HG03135 (cell line): ENCODE data around the gene KCTD1.

ENCODE experiments used
- ATAC-seq: cut with Tn5 transposase; IDR thresholded peaks from one replicate; pipeline ENCODE4 v1.9.1; 2021; ENCODE audit warnings: mild to moderate bottlenecking, moderate library complexity; ENCODE audit not compliant: unreplicated experiment

Gene KCTD1

DNA sequence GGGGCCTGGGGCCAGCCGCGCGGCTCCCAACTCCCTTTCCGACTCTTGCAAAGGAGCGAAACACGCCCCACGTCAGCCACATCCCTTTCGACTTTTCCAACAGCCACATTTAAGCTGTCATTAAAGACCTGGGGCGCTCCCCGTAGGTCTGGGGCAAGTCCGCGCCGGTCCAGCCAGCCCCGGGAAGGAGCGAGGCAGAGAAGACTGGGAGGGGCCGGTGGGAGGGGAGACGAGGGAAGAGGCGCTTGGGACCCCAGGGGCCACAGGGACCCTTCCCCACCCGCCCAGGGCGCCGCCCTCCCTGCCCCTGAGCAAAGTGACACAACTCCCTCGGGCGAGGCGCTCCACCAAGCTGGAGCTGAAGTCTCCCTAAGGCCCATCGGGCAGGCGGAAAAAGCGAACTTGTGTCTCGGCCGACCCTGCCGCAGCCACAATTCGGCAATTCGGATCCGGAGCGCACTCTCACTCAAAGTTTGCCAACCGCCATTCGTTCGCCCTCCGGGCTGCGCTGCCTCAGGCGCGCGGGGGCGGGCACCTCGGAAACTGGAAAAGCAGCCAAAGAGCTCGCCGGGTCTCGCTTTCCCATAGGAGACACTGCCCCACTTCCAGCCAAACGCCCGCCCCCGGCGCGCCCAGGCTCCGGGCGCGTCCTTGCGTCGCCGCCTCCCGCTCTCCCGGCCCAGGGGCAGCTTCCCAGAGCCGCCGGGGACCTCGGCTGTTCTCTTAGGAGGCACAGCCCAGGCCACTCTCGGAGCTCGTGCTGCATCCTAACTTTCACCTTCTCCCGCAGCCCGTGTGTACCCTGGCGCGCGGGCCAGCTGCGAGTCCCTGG lies 1.1 kb upstream of the KCTD1 start:
- no peak for ATAC-seq

DNA sequence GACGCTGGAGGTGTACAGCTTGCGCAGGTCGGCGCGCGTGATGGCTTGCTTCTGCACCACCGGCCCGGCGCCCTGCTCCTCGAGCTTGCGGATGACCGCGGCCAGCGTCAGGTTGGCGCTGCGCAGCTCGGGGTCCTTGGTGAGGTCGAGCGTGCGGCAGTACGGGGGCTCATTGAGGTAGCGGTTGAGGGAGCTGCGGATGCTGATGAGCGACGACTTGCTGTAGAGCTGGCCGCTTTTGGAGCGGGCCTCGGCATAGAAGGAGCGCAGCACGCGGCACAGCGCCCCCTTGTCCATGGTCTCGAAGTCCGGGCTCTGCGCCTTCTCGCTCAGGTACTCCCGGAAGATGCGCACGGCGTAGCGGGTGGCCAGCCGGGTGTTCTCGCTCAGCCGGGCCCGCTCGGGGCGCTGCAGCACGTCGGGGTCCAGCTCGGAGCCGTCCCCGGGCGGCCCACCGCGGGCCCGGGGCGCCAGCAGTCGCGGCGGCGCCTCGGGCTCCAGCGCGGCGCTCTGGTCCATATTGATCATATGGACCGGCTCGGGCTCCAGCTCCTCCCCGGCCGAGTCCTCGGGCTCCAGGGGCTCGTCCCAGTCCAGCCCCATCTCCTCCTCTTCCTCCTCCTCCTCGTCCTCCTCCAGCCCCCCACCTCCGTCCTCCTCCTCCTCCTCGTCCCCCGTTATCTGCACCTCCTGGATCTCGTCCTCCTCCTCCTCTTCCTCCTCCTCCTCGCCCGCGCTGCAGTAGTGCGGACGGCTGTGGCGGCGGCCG lies 523 bp downstream of the KCTD1 start:
- ATAC-seq = peak; percentile 59

DNA sequence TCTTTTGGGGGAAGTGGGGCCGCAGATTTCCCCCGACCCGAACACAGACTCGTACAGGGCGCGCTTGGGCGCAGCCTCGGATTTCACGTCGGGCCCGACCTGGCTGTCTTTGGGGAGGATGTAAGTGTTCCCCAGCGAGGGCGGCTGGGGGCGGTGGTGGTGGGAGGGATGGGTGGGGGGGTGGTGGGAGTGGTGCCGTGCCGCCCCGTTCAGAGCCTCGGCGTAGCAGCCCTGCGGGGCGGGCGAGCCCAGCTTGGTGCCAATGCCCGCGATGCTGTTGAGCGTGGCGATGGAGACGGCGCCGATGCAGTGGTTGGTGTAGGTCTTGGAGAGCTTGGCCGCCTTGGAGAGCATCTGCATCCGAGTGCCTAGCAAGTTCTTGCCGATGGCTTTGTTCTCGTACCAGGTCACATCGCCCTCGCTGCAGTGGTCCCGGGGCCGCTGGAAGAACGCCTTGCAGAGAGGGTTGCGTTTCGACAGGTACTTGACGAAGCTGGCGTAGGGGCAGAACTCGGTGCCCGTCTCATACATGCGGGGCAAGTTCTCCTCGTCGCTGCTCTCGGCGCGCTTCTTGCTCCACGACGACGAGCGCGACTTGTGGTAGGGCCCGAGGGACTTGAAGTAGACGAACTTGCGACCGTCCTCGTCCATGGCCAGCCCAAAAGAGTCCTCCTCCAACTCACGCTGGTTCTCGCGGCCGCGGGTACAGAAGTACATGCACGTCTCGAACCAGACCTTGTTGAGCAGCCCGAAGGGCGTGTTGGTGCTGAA lies 1.3 kb downstream of the KCTD1 start:
- no peak for ATAC-seq

DNA sequence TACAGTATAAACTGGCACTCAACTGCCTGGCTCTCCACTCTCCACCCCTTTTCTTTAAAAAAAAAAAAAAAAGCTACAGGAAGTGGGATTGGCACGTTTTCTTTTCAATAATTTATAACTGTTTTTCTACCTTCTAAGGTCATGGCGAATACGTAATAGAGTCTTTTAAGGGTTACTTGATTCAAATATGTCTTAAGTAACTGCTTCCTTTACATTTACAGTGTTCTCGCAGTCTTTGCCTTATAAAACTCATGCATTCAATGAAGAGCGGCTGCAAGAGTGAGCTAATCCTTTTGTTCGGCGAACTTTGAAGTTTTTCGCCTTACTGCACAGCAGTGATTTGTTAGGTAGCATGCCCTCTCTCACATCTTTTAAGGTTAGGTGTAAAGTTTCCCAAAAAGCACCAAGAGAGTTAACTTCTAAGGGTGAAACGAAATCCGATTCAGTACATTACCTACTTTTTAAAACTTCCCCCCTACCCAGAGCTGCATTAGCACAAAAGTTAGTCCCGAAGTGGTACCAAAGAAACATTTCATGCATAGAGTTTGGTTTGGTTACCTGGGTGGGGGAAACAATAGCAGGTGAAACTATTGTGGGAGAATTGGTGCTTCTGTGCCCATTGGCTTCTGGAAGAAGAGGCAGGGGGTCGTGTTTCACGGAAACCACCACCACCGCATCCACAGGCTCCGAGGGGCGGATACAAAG lies 2.0 kb downstream of the KCTD1 start:
- ATAC-seq = no peak

DNA sequence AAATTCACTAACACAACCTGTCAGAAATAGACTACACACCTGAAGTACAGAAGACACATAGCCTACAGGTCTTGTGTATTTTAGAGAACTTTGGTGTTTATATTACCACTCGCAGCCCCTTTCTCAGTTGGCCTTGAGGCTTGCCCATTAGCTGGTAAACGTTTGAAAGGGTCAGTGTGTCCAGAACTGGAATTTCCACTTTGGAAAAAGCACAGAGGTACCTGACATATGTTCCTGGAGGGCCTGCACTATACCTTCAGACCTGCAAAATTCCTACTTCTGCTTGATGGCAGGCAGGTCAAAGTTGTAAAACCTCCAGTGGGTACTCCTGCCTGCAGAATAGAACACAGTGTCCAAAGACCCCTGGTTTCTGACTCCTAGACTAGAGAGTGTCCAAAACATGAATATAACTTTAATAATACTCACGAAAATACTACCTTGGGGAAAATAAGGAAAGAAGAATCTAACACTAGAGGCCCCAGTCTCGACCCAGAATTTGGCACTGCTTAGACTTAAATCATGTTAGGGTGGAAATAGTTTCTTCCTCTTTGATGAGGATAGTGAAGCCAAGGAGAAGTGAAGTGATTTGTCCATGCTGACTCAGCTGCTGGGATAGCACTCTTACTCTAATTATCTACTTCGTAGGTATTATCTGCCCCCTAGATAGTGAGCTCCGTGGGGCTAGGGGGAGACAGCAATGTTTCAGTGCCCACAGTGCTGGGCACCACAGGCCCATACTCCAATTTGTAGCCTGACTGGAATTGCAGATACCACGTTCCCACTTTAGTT lies 2.8 kb downstream of the KCTD1 start:
- ATAC-seq = no peak

DNA sequence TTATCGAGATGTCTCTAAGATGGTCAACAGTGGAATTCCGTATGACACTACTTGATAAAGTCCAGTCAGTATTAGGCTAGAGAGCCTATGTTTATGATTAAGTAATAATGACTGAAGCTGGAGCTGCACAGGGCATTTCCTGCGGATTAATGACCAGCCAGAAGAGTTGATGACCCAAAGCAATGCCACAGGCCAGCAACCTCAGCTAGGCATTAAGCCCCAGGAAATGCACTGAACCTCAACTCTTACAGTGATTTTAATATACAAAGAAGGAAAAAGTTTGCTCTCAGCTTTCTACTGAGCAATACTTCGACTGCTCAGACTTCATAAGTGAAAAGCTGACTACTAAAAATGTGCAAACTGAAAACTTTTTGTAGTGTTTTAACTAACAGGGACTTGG lies 3.9 kb downstream of the KCTD1 start:
- no peak for ATAC-seq

DNA sequence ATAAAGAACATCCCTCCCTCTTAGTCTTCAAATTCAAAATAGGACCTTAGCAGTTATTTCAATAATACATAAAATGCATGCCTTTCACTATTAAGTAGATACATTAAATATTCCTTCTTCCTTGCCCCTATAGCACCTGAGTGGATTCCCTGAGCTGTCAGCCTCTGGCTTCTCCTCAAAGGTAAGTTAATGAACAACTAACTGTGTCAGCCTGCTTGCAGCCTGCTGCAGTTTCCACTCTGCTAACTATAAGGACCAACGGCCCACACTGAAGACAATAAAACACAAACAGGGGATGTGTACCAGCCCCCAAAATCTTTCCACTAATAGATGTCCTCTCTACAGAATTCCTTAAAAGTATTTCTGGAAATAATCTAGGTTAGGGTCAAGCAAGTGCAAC lies 5.0 kb downstream of the KCTD1 start:
- no peak for ATAC-seq

DNA sequence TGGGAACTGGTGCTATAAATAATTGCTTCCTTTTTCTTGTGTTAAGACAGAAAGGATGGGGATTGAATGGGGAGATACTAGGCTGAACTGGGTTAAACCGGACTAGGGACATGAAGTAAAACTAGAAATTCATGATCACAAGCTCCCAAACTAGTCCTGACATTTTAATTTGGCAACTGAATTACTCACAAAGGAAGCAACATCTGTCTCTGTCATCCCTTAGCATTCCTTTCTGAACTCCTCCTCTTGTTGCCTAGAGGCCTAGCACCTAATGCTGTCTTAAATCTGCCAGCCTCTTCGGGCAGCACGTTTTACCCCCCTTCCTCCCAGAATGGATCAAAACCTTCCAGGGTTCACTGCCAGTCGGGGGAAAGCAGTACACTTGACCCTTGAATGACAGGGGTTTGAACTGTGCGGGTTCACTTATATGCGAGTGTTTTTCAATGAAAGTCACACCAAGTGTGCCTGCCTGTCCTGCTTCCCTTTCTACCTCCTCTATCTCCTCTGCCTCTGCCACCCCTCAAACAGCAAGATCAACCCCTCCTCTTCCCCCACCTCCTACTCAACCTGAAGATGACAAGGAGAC lies 8.2 kb downstream of the KCTD1 start:
- ATAC-seq = no peak

DNA sequence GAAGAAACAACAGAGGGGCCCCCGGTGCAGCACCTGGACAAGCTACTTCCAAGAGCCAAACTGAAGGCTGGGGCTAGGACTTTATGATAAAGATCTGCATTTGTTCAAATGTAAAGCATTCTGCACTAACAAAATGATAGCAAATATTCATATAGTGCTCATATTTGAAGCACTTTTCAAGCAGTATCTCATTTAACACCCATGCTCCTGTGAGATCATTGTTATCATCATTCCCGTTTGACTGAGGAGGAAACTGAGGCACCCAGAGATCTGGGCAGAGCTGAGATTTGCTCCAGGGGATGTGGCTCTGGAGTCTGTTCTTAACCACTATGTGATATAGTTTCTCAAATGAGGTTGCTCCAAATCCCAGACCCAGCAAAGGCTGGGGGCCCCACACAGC lies 9.8 kb downstream of the KCTD1 start:
- ATAC-seq = no peak

DNA sequence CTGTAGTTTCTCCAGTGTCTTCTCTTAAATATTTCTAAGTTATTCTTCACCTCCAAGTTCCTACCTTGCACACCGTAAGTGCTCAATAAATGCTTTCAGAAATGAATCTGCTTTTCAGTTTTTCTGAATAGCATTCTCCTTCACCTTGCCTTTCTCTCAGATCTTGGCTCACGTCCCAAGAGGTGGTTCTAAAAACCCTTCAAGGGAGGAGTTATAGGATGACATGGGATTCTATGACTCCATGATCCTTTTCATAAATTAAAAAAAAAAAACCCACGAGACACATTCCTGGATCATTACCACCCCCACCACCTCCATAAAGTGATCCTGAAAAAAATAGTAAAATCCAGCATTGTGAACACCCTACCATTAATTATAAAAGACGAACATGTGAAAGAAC lies 11.7 kb downstream of the KCTD1 start:
- no peak for ATAC-seq

DNA sequence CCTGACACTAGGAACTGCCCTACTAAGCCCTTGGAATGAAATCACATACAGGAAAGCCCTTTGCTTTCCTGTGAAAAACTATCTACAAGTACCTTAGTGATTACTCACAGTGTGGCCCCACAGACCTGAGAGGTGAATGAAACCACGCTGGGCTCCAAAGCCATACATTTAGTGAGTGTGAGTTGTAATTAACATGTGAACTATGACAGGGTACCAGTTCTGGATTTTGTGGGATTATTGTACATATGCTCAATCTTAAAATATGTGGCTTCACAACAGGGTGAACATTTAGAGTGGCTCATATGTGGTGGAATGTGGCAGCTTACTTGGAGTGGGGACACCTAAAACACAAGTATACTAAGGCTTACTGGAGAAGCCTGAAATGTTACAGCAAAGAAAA lies 12.3 kb downstream of the KCTD1 start:
- no peak for ATAC-seq

DNA sequence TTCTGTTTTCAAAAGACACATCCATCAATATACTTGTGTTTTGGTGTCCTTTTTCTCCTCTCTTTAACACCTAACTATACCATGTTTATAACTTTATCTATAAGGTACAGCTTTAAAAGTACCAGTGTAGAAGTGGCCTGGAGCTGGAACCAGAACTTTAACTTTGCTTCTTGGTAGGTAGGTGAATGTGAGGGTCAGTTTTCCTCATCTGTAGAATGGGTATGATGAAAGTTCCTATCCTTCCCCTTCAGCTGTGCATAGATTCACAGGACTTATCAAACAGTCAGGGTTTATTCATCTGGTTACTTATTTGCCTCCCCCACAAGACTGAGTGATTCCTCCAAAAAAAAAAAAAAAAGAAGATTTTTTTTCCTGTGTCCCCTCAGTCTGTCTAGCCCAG lies 12.7 kb downstream of the KCTD1 start:
- ATAC-seq = no peak

DNA sequence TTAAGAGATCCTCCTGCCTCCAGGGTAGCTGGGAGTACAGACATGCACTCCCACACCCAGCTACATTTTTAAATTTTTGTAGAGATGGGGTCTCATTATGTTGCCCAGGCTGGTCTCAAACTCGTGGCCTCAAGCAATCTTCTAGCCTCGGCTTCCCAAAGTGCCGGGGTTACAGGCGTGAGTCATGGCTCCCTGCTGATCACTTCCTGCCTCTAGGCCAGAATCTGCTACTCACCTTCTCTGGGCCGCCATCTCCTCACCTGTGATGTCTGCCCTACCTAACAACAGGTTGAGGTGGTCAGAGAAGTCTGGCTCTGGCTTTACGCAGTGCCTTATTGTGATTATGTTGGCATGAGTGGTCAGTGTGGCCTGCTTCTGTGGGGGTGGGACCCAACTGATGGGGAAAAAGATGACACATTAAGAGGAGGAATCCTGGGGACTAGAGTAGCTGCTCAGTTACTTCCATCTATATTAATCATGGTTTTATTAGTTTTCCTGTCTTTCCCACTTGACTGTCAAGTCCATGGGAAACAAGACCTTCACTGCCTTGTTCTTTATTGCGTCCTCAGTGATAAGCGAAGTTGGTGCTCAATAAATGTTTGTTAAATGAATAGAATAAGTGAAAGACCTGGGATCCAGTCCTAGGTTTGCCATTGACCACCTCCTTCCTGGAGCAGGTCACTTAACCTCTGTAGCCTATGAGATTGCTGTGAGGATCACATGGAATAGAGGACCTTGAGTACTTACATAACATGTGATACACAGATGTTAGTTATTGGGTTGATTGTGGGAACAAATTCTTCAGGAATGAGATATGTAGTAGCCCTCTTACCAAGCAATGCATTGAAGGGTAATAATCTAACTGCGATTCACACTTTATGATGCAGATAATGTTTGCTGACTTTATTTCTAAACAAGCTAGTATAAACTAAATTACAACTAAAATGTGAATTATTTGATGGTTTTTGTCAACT lies 15.7 kb downstream of the KCTD1 start:
- ATAC-seq = no peak

DNA sequence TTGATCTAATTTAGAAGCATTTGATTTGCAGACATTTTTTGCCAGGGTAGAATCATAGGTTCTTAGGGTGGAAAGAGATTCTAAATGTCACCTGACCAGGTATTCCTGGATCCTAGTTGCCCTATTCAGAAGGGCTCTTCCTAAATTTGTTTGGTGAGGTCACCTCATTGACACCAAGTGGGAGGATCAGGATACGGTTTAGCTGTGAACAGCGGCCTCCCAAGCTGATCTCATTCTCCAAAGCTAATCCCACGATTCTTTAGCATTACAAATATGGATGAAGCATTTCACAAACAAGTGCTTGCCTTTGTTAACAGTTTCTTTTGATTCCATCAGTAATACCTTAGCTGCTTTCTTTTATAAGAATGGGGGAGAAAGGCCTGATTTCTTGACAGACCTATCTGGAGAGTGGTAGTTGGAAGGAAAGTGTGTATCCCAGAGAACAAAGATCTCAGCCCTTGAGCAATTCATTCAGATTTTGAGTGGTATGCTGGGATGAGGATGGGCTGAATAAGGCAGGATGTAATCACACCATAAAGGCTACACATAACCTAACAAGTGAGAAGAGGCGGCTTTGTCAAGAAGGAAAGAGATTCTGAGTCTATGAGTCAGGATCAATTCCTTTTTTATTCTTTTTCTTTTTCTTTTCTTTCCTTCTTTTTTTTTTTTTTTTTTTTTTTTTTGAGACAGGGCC lies 16.6 kb downstream of the KCTD1 start:
- ATAC-seq = no peak

DNA sequence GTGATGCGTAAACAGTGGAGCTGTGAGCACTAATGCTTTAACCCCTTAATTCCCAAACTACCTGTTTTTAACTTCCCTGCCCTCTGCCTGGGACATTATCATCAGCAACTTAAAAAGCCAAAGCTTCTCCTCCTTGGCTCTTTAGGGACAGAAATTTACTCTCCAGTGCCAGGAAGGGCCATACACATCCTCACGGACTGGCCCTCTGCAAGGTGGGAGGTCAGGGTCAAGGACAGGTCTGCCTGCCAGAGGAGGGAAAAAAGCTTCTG lies 21.5 kb downstream of the KCTD1 start:
- ATAC-seq = no peak

DNA sequence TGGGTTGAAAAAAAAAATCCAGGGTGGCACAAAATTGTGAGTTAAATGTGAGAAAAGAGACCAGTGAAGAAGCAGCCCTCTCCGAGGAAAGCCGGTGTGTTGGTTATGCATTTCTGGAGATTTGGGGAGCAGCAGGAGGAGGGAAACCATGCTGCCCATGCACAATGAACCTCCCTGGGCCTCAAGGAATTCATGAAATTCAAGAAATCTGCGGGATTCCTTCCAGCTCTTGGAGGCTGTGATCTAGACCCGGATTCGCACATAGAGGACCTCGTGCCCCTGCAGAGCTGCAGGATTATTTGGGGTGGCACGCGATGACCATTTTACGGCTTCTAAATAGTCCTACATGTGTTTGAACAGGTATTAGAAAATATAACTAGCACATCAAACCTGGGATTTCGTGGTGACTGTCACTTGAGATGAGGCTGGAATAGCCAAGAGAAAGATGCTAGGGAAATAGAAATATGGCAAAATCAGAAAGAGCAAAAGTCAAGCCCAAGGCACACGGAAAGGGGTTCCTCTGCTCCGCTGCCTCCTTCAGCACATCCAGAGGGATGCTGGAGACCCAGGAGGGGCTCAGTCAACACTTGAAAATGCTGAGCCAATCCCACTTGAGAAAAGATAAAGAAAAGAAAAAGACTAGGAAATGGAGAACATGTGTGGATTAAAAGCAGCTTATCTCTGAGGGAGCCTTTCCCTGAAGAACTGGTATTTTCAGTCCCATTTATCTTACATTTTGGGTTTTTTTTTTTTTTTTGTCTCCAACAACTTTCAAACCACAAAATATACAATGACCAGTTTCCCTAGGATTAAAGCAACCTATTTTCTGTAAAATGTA lies 22.0 kb downstream of the KCTD1 start:
- no peak for ATAC-seq

DNA sequence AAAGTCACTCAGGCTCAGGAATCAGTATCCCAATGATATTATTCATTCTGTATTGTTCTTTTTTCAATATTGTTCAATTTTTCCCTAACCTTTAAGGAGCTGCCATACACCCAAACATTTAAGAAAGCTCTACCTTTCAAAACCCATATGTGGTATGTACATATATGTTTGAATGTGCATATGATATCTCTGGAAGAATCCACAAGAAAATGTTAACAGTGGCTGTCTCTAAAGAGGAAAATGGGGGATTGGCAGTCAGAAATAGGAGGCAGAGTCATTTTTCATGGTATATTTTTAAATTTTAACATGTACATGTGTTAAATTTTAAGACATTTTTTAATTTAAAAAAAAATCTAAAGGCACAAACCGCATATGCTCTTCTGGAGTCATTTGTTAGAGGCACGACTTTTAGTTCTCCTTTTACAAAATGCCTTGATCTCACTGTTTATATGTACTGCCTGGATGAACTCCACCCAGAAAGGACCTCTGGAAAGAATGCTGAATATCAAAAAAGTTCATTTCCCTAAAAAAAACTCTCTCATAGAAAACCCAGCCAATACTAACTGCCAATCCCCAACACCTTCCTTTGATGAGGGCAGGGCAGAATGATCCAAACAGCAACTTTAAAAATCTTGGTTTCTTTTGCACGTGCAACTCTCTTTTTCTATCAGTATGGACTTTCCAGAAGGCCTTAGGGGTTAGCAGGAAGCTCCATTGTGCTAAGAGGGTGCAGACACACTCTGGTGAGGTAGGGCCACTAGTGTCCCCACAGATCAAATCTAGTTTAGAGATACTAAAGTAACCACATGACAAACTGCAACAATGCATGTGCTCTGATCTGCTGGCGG lies 23.6 kb downstream of the KCTD1 start:
- no peak for ATAC-seq
